Measurements from ENCODE around the gene FAM107B.

Gene FAM107B

DNA sequence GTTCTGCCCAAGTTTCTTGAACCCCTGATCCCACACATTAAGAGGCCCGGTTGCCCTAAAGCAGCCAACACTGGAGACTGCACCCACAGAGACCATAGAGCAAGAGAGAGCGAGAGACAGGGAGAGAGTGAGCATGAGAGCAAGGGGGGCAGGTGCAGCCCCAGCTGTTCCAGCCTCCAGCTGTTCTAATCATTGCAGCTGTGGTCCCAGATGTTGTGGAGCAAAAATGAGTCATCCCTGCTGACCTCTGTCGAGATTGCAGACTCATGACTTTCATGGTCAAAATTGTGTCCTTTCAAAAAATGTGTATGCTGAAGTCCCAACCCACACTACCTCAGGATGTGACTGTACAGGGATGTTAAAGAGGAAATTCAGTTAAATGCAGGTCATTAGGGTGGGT is 300.0 kb downstream of the FAM107B start:
- TF ChIP-seq, protein P1, sequence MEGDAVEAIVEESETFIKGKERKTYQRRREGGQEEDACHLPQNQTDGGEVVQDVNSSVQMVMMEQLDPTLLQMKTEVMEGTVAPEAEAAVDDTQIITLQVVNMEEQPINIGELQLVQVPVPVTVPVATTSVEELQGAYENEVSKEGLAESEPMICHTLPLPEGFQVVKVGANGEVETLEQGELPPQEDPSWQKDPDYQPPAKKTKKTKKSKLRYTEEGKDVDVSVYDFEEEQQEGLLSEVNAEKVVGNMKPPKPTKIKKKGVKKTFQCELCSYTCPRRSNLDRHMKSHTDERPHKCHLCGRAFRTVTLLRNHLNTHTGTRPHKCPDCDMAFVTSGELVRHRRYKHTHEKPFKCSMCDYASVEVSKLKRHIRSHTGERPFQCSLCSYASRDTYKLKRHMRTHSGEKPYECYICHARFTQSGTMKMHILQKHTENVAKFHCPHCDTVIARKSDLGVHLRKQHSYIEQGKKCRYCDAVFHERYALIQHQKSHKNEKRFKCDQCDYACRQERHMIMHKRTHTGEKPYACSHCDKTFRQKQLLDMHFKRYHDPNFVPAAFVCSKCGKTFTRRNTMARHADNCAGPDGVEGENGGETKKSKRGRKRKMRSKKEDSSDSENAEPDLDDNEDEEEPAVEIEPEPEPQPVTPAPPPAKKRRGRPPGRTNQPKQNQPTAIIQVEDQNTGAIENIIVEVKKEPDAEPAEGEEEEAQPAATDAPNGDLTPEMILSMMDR (IDR thresholded peaks at IDR 0.05), result no peak
- Histone ChIP-seq H3K27ac (no peak overlapping the region), H3K4me3 (no peak overlapping the region)
- no peak for DNase-seq (ENCODE audit: low spot score)

DNA sequence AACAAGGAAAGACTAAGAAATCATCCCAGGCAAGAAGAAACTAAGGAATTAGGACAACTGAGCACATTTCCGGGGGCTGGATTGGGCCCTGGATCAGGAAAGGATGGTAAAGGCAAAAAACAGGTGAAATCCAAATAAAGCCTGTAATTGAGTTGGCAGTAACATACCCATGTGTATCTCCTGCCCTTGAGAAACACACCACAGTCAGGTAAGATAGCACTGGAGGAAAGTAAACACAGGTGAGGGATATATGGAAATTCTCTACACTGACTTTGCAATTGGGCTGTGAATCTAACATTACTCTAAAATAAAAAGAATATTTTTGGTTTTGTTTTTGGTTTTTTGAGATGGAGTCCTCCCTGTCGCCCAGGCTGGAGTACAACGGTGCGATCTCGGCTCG is 303.8 kb downstream of the FAM107B start:
- TF ChIP-seq, protein P1 (IDR thresholded peaks at IDR 0.05), result no peak
- Histone ChIP-seq H3K27ac (no peak overlapping the region), H3K4me3 (no peak overlapping the region)
- no peak for DNase-seq (ENCODE audit: low spot score)

DNA sequence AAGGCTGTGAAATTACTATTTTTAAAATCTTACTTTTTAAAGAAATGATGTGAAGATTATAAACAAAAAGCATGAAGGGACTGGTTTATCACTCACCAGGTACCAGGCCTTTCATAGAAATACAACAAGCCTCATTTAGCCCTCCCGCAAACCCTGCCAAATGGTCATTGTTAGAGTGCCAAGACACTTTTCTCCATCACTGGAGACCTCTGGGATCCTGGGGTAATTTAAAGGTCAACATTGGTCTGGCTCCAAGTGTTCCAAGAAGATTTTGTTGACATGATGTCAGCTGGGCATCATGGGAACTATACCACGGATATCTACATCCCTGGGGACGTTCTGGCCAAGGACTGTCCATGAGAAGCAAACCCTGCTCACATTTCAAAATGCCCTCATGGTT is 306.0 kb downstream of the FAM107B start:
- no peak overlapping the region for H3K4me3 ChIP-seq
- no peak overlapping the region for H3K27ac ChIP-seq
- DNase-seq (ENCODE audit: low spot score), result no peak
- TF ChIP-seq, protein P1 (IDR thresholded peaks at IDR 0.05), result no peak

Measured in coronary artery (tissue), 2 donors.